Upper lobe of left lung (tissue), 4 donors: ENCODE measurements around the gene CNN1.

Experiments used
- CTCF ChIP-seq, 6 experiments: fragments of 450-650 bp in 4 of 6; fragments of 200-600 bp in 2 of 6; sonication (generic) in 2 of 6; IDR thresholded peaks; one replicate each; pipeline ENCODE4 v1.5.1; 2016 to 2019; ENCODE audit warnings: antibody characterized with exemption in 6 of 6
- POLR2A ChIP-seq, 4 donors: fragments of 450-650 bp; IDR thresholded peaks; one replicate each; pipeline ENCODE4 v1.5.1; 2016 to 2017; ENCODE audit warnings: antibody characterized with exemption in 4 of 4, mild to moderate bottlenecking in 2 of 4

GRCh38 chr19:11555246-11555645 is 16.6 kb downstream of the CNN1 start:
- TF ChIP-seq POLR2A (IDR thresholded peaks at IDR 0.05) (no peak), CTCF (IDR thresholded peaks at IDR 0.05) (no peak)
